IMR-90 (cell line): ENCODE data around the gene TM4SF4. TPM values are rescaled to one million over a fixed set of nuclear protein-coding genes. Genes with fewer than 3 reads are reported as not detected.

Experiments
- ATAC-seq: fragments of 200-7000 bp; cut with Tn5 transposase; 2 replicates; pipeline ENCODE4 v1.9.1; 2020; ENCODE audit warnings: low read depth, mild to moderate bottlenecking, moderate library complexity
- BruUV-seq: library from RNA; stranded (reverse); fragments of 400-500 nt; replicated peaks from 2 replicates; lab custom pipeline; 2021; lab: Mats Ljungman, UMichigan
- CTCF ChIA-PET: fragments of 300-600 bp; formaldehyde crosslinking; extraction: SDS; loops from one replicate; lab custom pipeline; 2021; ENCODE audit warnings: antibody characterized with exemption; lab: Yijun Ruan, JAX
- POLR2A ChIA-PET: fragments of 300-600 bp; sonication (Branson Sonifier 250); formaldehyde crosslinking; loops from one replicate; lab custom pipeline; 2022; ENCODE audit warnings: antibody characterized with exemption; ENCODE audit not compliant: unreplicated experiment; lab: Charles Lee
- DNase-seq: peaks from one replicate; pipeline ENCODE4 v3.0.0; 2013
- H2AFZ ChIP-seq: replicated peaks from 2 replicates; pipeline ENCODE3; 2013; ENCODE audit warnings: low read length, mild to moderate bottlenecking; ENCODE audit not compliant: poor library complexity
- H2AK5ac ChIP-seq: 2 replicates; pipeline ENCODE4 v1.6.1; 2013; ENCODE audit warnings: low read depth, low read length, inconsistent platforms
- H2AK9ac ChIP-seq: replicated peaks from 2 replicates; pipeline ENCODE3; 2013; ENCODE audit warnings: mild to moderate bottlenecking, low read depth, low read length, moderate library complexity; ENCODE audit not compliant: poor library complexity
- H2BK120ac ChIP-seq: 2 replicates; pipeline ENCODE4 v1.6.1; 2013; ENCODE audit warnings: low read depth, low read length, inconsistent platforms
- H2BK15ac ChIP-seq: 3 replicates; pipeline ENCODE4 v1.6.1; 2013; ENCODE audit warnings: low read depth, low read length, inconsistent platforms
- H2BK20ac ChIP-seq: 2 replicates; pipeline ENCODE4 v1.6.1; 2013; ENCODE audit warnings: low read depth, mild to moderate bottlenecking, inconsistent platforms, low read length, moderate library complexity
- H2BK5ac ChIP-seq: 2 replicates; pipeline ENCODE4 v1.6.1; 2013; ENCODE audit warnings: mild to moderate bottlenecking, low read depth, low read length, inconsistent platforms; ENCODE audit not compliant: poor library complexity, severe bottlenecking
- H3K14ac ChIP-seq: replicated peaks from 2 replicates; pipeline ENCODE4 v1.6.1; 2013; ENCODE audit warnings: low read depth, low read length, inconsistent platforms
- H3K18ac ChIP-seq: 2 replicates; pipeline ENCODE4 v1.6.1; 2013; ENCODE audit warnings: low read depth, low read length, control low read depth
- H3K23ac ChIP-seq: 2 replicates; pipeline ENCODE4 v1.6.1; 2013; ENCODE audit warnings: low read depth, low read length, inconsistent platforms
- H3K27ac ChIP-seq: 2 replicates; pipeline ENCODE4 v1.5.1; 2013; ENCODE audit warnings: mild to moderate bottlenecking, control low read depth, low read length; ENCODE audit not compliant: insufficient read depth
- H3K27me3 ChIP-seq: 2 replicates; pipeline ENCODE4 v1.6.1; 2013; ENCODE audit warnings: low read length; ENCODE audit not compliant: control insufficient read depth, insufficient read depth
- H3K36me3 ChIP-seq: 2 replicates; pipeline ENCODE4 v1.6.1; 2013; ENCODE audit warnings: low read length, mixed read lengths; ENCODE audit not compliant: control insufficient read depth, insufficient read depth
- H3K4ac ChIP-seq: 2 replicates; pipeline ENCODE4 v1.6.1; 2013; ENCODE audit warnings: low read depth, low read length, inconsistent platforms
- H3K4me1 ChIP-seq: 2 replicates; pipeline ENCODE4 v1.6.1; 2013; ENCODE audit warnings: low read length, mixed read lengths; ENCODE audit not compliant: control insufficient read depth, insufficient read depth
- H3K4me2 ChIP-seq: 2 replicates; pipeline ENCODE4 v1.6.1; 2013; ENCODE audit warnings: low read depth, mild to moderate bottlenecking, control low read depth, low read length, moderate library complexity
- H3K4me3 ChIP-seq: 2 replicates; pipeline ENCODE4 v1.5.1; 2013; ENCODE audit warnings: low read depth, mild to moderate bottlenecking, control low read depth, low read length, moderate library complexity; ENCODE audit not compliant: insufficient read depth
- H3K56ac ChIP-seq: 2 replicates; pipeline ENCODE4 v1.6.1; 2013; ENCODE audit warnings: low read length, inconsistent platforms; ENCODE audit not compliant: insufficient read depth; ENCODE audit errors: extremely low read depth
- H3K79me1 ChIP-seq, 2 experiments: 2 replicates each; pipeline ENCODE4 v1.6.1; 2013; ENCODE audit warnings: low read length in 2 of 2, inconsistent platforms in 1 of 2, low read depth in 1 of 2
- H3K9ac ChIP-seq: 2 replicates; pipeline ENCODE4 v1.6.1; 2013; ENCODE audit warnings: low read depth, low read length, control low read depth
- H3K9me1 ChIP-seq: 2 replicates; pipeline ENCODE4 v1.6.1; 2013; ENCODE audit warnings: low read length, inconsistent platforms; ENCODE audit not compliant: insufficient read depth
- H3K9me3 ChIP-seq: 2 replicates; pipeline ENCODE4 v1.6.1; 2013; ENCODE audit warnings: low read length; ENCODE audit not compliant: control insufficient read depth, insufficient read depth
- H4K20me1 ChIP-seq: 2 replicates; pipeline ENCODE4 v1.6.1; 2013; ENCODE audit warnings: low read length, inconsistent platforms; ENCODE audit not compliant: insufficient read depth
- H4K5ac ChIP-seq: 2 replicates; pipeline ENCODE4 v1.6.1; 2013; ENCODE audit warnings: mild to moderate bottlenecking, low read depth, low read length, control low read depth
- H4K8ac ChIP-seq, 2 experiments: 2 replicates each; pipeline ENCODE4 v1.6.1; 2013; ENCODE audit warnings: low read depth in 2 of 2, low read length in 2 of 2, control low read depth in 1 of 2, inconsistent platforms in 1 of 2
- H4K91ac ChIP-seq: 2 replicates; pipeline ENCODE4 v1.6.1; 2013; ENCODE audit warnings: low read depth, low read length, inconsistent platforms; ENCODE audit not compliant: insufficient read depth
- CEBPB ChIP-seq: IDR thresholded peaks from 2 replicates; pipeline ENCODE4 v1.6.1; 2012; ENCODE audit warnings: low read depth, low read length, improper control_type of control experiment
- FOS ChIP-seq: fragments of 150-350 bp; IDR thresholded peaks from 2 replicates; pipeline ENCODE4 v1.6.1; 2016; ENCODE audit warnings: low read depth, low read length
- WGBS, 2 experiments: methylation state at CpG; one replicate each; pipeline versions ENCODE4 v1.1.5 to v1.1.7; 2013; ENCODE audit warnings: missing lambda C conversion rate in 2 of 2; ENCODE audit not compliant: insufficient read length in 1 of 2; ENCODE audit errors: extremely low coverage in 2 of 2; 5-methylcytosine and 5-hydroxymethylcytosine counted together
- dilution Hi-C: fragments of 300-500 bp; cut with HindIII; formaldehyde crosslinking; loops from one replicate; pipeline ENCODE4 v1.14.3; 2018; ENCODE audit warnings: low sequenced_read_pairs; ENCODE audit not compliant: unreplicated experiment
- in situ Hi-C: fragments of 300-500 bp; cut with MboI; formaldehyde crosslinking; loops from 3 replicates; pipeline ENCODE4 v1.14.3; 2019; ENCODE audit warnings: low sequenced_read_pairs, inconsistent platforms, mixed read lengths
- intact Hi-C: fragments of 100-400 bp; cut with micrococcal nuclease; formaldehyde crosslinking; loops from 2 replicates; pipeline ENCODE4 v1.10.0; 2022
- polyA plus RNA-seq, 3 experiments: library from polyadenylated mRNA; depleted of rRNA; stranded (reverse); fragments of >200 nt; gene quantifications; 2 replicates each; pipeline ENCODE4 v1.2.3, GENCODE V29; 2012; ENCODE audit warnings: low replicate concordance in 1 of 3
- total RNA-seq: library from RNA; depleted of rRNA; stranded (reverse); fragments of >200 nt; gene quantifications from 2 replicates; pipeline ENCODE4 v1.2.3, GENCODE V29; 2012

The TM4SF4 gene
- total and polyA plus RNA-seq, 2 of the 4 experiments (the other 2 are of a cell fraction) = 0.60 to 1.6 TPM

DNA sequence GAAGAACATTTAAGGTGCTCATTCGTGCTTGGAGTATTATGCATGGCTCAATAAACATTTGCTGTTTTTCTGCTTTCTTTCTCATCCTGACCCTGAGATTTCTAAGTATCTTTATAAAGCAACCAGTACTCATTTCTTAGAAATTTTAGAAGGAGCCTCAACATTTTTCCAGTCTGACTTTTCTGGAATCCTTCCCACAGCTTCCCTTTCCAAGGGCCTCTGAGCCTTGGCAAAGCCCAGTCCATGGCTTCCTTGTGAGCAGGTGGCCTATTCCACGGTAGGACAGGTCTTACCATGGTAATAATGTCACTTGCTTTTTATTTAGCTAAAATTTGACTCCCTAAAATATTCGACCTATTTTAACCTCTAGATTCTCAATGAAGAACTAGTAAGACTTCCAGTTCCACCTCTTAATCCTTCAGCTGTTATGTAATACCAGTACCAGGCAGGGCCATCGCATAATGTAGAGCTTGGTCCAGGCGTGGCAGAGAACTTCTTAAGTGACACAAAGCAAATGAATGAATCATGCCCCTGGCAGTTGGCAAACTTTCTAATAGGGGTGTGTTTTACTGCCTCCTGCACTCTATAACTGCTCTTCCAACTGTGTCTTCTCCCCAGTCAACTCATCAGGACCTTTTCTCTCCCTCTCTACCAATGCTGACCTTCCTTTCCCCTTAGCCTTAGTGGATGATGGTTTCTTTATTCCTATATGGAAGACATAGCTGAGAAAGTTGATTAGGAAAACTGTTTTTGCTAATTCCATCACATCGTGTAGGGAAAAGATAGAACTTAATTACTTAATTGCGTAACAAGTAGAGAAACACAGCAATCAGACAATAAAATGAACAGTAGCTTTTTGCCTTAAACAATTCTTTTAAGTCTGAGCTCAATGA lies 894 bp upstream of the TM4SF4 start:
- H3K9ac ChIP-seq = no peak overlapping the region
- H2BK20ac ChIP-seq = peak overlapping the region; percentile 69; the same call in 1 of the 2 replicates
- H3K9me3 ChIP-seq = peaks cover 3% of the 10 kb centered on the region; the same call in 1 of the 2 replicates
- H3K79me1 ChIP-seq = peaks cover 0 to 11% of the 10 kb centered on the region in 2 experiments; a peak in 2 of 4 replicates
- peak overlapping the region; percentile 73 for H2BK5ac ChIP-seq
- peak overlapping the region; percentile 48; the same call in 1 of the 2 replicates for H3K4me2 ChIP-seq
- H2AK9ac ChIP-seq = no peak overlapping the region
- peak overlapping the region; percentile 44; the same call in 1 of the 2 replicates for H3K18ac ChIP-seq
- H3K36me3 ChIP-seq = no peaks in the 10 kb centered on the region
- H3K27ac ChIP-seq = peak overlapping the region; percentile 26; the same call in 1 of the 2 replicates
- H2AK5ac ChIP-seq = peak overlapping the region; percentile 68; the same call in 1 of the 2 replicates
- no peak overlapping the region for H3K4me3 ChIP-seq
- peak overlapping the region; percentile 66 for H3K4ac ChIP-seq
- peak overlapping the region; percentile 81; the same call in 1 of the 2 replicates for H2BK120ac ChIP-seq
- no peak overlapping the region for H2AFZ ChIP-seq
- 20% methylated on average over 1 of the region's 7 CpGs; no CpG with 5 or more reads in 1 of the 2 experiments for WGBS, 2 experiments
- POLR2A ChIA-PET = interaction anchor here (1.2 kb wide), 1 partner anchor 103 kb away, joined by 3 read pairs; no protein-coding TSS in a partner anchor
- CTCF ChIA-PET = interaction anchor here (1.0 to 1.6 kb wide), 2 partner anchors 75 to 98 kb away, joined by 3 read pairs; no protein-coding TSS in a partner anchor
- ATAC-seq (peak; percentile 39), DNase-seq (peak; percentile 85)
- peak overlapping the region in 1 of 2 experiments; percentile 70; a peak in 2 of 4 replicates for H4K8ac ChIP-seq
- H3K27me3 ChIP-seq = no peaks in the 10 kb centered on the region
- H4K20me1 ChIP-seq = no peaks in the 10 kb centered on the region
- H2BK15ac ChIP-seq = peak overlapping the region; percentile 48; the same call in 2 of the 3 replicates
- peak overlapping the region; percentile 33; the same call in 1 of the 2 replicates for H4K5ac ChIP-seq
- dilution Hi-C loops = no loop called here
- peak overlapping the region; percentile 37 for H3K14ac ChIP-seq
- TF ChIP-seq FOS (no peak), CEBPB (peak; percentile 89)
- H3K9me1 ChIP-seq = peaks cover 13% of the 10 kb centered on the region
- H4K91ac ChIP-seq = no peak overlapping the region
- H3K56ac ChIP-seq = no peak overlapping the region
- in situ Hi-C loops = no loop called here
- intact Hi-C loops = no loop called here
- H3K4me1 ChIP-seq = peaks cover 21% of the 10 kb centered on the region
- no peak overlapping the region; the same call in 1 of the 2 replicates for H3K23ac ChIP-seq
- no TSS peak for BruUV-seq
